ENCODE results near the gene TULP3.
"Not testable (repeated sequence)": the region's sequence is repeated elsewhere in the genome, so short reads cannot be mapped to it uniquely, and the experiment has no call there.

The TULP3 gene

GRCh38 chr12:2857576-2857975 lies 33.1 kb upstream of the TULP3 start:
- TF ChIP-seq, protein P1, sequence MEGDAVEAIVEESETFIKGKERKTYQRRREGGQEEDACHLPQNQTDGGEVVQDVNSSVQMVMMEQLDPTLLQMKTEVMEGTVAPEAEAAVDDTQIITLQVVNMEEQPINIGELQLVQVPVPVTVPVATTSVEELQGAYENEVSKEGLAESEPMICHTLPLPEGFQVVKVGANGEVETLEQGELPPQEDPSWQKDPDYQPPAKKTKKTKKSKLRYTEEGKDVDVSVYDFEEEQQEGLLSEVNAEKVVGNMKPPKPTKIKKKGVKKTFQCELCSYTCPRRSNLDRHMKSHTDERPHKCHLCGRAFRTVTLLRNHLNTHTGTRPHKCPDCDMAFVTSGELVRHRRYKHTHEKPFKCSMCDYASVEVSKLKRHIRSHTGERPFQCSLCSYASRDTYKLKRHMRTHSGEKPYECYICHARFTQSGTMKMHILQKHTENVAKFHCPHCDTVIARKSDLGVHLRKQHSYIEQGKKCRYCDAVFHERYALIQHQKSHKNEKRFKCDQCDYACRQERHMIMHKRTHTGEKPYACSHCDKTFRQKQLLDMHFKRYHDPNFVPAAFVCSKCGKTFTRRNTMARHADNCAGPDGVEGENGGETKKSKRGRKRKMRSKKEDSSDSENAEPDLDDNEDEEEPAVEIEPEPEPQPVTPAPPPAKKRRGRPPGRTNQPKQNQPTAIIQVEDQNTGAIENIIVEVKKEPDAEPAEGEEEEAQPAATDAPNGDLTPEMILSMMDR (IDR thresholded peaks at IDR 0.05; ENCODE audit: low read depth, low read length), result no peak
- DNase-seq, result no peak
- Histone ChIP-seq H3K27me3 (no peaks in the 10 kb centered on the region), H3K4me1 (no peaks in the 10 kb centered on the region), H3K36me3 (peaks cover 34% of the 10 kb centered on the region), H3K4me3 (ENCODE audit: low read depth, low read length) (no peak overlapping the region), H3K9me3 (no peaks in the 10 kb centered on the region)

GRCh38 chr12:2858334-2858733 lies 32.4 kb upstream of the TULP3 start:
- TF ChIP-seq, protein P1 (IDR thresholded peaks at IDR 0.05; ENCODE audit: low read depth, low read length), result no peak

DNA sequence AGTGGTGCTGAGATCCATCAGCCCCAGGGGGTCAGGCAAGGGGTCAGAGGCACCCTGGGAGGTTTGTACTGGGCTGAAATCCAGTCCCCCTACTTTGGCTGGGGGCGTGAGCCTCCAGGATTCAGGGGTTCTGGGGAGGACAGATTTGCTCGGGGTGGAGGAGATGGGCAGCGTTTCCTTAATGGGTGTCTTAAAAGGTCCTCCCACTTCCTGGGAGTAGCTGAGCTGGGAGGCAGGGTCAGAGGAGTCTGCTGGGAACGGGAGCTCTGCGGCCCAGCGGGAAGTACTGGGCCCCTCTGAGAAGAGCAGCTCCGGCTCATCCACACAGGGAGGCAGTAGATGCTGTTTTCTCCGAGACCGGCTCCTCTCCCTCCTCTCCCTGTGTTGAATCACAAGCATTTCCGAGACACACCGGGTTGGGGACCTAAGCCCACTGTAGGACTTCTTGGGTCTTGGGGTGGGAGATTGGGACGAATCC lies 31.7 kb upstream of the TULP3 start:
- Histone ChIP-seq H3K9me3 (no peaks in the 10 kb centered on the region), H3K36me3 (peaks cover 48% of the 10 kb centered on the region), H3K4me1 (no peaks in the 10 kb centered on the region), H3K27me3 (no peaks in the 10 kb centered on the region), H3K4me3 (ENCODE audit: low read depth, low read length) (no peak overlapping the region)
- DNase-seq, result no peak
- TF ChIP-seq, protein P1 (IDR thresholded peaks at IDR 0.05; ENCODE audit: low read depth, low read length), result no peak

More at GRCh38 chr12:2858334-2858733, 32.4 kb upstream of the TULP3 start:
- Histone ChIP-seq H3K4me1 (no peaks in the 10 kb centered on the region), H3K36me3 (peaks cover 41% of the 10 kb centered on the region), H3K9me3 (no peaks in the 10 kb centered on the region), H3K27me3 (no peaks in the 10 kb centered on the region), H3K4me3 (ENCODE audit: low read depth, low read length) (no peak overlapping the region)
- DNase-seq, result no peak

DNA sequence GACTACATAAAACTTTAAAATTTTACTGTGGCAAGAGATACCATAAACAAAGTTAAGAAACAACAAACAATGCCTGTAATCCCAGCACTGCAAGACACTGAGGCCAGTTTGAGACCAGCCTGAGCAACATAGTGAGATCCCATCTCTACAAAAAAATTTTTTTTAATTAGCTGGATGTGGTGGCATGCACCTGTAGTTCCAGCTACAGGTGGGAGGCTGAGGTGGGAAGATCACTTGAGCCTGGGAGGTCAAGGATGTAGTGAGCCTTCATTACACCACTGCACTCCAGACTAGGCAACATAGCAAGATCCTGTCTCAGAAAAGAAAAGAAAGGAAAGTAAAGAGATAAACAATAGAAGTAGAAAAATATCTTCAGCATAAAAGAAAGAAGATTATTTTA lies 30.5 kb upstream of the TULP3 start:
- Histone ChIP-seq H3K4me3 (ENCODE audit: low read depth, low read length) (no peak overlapping the region), H3K9me3 (no peaks in the 10 kb centered on the region), H3K4me1 (no peaks in the 10 kb centered on the region), H3K36me3 (peaks cover 59% of the 10 kb centered on the region), H3K27me3 (no peaks in the 10 kb centered on the region)
- DNase-seq, result no peak
- TF ChIP-seq, protein P1 (IDR thresholded peaks at IDR 0.05; ENCODE audit: low read depth, low read length), result no peak

DNA sequence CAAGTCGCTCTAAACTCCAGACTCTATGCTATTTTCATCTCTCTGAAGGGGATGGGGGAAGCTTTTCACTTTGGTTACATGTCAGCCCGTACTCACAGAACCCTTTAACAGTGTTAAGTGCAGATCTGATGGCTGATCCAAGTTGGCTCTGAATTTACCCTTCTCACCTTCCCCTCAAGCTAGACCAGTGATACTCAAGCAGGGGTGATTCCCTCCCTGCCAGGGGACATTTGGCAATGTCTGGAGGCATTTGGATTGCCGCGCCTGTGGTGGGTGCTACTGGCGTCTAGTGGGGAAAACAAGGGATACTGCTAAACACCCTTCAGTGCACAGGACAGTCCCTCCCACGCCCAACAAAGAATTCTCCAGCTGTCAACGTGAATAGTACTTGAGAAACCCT lies 27.8 kb upstream of the TULP3 start:
- peaks cover 82% of the 10 kb centered on the region for H3K36me3 ChIP-seq

DNA sequence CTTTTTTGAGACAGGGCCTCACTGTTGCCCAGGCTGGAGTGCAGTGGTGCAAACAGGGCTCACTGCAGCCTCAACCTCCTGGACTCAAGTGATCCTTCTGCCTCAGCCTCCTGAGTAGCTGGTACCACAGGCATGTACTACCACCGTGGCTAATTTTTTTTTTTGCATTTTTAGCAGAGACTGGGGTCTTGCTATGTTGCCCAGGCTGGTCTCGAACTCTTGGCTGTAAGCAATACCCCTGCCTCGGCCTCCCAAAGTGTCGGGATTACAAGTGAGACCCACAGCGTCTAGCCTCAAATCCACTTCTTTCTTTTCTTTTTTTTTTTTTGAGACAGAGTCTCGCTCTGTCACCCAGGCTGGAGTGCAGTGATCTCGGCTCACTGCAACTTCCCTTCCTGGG lies 27.3 kb upstream of the TULP3 start:
- not testable (repeated sequence) for H3K27me3 ChIP-seq, H3K4me1 ChIP-seq
- peaks cover 82% of the 10 kb centered on the region for H3K36me3 ChIP-seq

More for the DNA sequence above, 27.8 kb upstream of the TULP3 start:
- no peak for DNase-seq
- TF ChIP-seq, protein P1 (IDR thresholded peaks at IDR 0.05; ENCODE audit: low read depth, low read length), result no peak
- H3K9me3 ChIP-seq, result no peaks in the 10 kb centered on the region
- H3K4me1 ChIP-seq, result no peaks in the 10 kb centered on the region
- no peaks in the 10 kb centered on the region for H3K27me3 ChIP-seq
- H3K4me3 ChIP-seq (ENCODE audit: low read depth, low read length), result no peak overlapping the region

DNA sequence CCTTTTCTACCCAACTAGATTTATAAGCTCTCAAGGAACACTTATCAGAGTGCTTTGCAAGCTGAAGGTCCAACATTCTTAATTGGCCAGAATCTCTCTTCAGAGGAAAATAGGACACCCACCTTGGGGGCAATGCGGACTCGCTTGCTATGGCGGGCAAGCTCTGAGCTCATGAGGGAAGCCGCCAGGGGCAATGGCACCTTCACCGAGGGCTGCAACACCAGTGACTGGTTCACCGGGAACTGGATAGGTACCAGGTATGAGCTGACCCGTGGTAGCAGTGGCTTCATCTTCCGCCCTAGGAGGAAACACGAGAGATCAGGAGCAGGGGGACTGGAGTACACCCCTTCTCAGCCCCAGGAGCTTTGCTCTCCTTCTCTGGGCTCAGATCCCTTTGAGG lies 26.5 kb upstream of the TULP3 start:
- H3K4me3 ChIP-seq (ENCODE audit: low read depth, low read length), result no peak overlapping the region

More for the DNA sequence above, 27.3 kb upstream of the TULP3 start:
- not testable (repeated sequence) for H3K4me3 ChIP-seq (ENCODE audit: low read depth, low read length); DNase-seq; H3K9me3 ChIP-seq

DNA sequence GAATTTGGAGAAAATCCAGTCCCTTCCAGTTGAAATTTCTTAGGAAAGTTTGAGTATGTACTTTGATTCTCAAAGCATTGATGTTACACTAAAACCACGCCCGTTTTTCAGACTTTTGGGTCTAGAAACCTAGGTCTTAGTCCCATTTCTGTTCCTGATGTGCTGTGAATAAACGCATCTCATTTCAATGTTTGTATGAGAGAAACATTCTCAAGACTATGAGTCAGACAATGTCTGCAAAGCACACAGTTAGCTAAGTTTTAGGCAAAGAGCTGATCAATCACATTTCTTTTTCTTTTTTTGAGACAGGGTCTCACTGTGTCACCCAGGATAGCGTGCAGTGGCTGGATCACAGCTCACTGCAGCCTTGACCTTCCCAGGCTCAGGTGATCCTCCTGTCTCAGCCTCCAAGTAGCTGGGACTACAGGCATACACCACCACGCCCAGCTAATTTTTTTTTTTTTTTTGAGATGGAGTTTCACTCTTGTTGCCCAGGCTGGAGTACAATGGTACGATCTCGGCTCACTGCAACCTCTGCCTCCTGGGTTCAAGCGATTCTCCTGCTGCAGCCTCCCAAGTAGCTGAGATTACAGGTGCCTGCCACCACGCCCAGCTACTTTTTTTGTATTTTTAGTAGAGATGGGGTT lies 21.6 kb upstream of the TULP3 start:
- H3K4me3 ChIP-seq (ENCODE audit: low read depth, low read length); DNase-seq; H3K4me1 ChIP-seq; H3K9me3 ChIP-seq; H3K27me3 ChIP-seq: not testable (repeated sequence)
- H3K36me3 ChIP-seq, result peaks cover 77% of the 10 kb centered on the region

More for the DNA sequence above, 26.5 kb upstream of the TULP3 start:
- Histone ChIP-seq H3K9me3 (no peaks in the 10 kb centered on the region), H3K27me3 (no peaks in the 10 kb centered on the region), H3K36me3 (peaks cover 81% of the 10 kb centered on the region), H3K4me1 (no peaks in the 10 kb centered on the region)
- TF ChIP-seq, protein P1 (IDR thresholded peaks at IDR 0.05; ENCODE audit: low read depth, low read length), result no peak
- no peak for DNase-seq
